Activated T-cell treated with anti-CD3 and anti-CD28 coated beads for 4 hours (primary cell): ENCODE measurements around the gene ARHGEF25.
"Not testable (repeated sequence)": the region's sequence is repeated elsewhere in the genome, so short reads cannot be mapped to it uniquely, and the experiment has no call there.

Experiments used
- DNase-seq: peaks from one replicate; pipeline ENCODE4 v3.0.0-alpha.2; 2020

ARHGEF25 gene

DNA sequence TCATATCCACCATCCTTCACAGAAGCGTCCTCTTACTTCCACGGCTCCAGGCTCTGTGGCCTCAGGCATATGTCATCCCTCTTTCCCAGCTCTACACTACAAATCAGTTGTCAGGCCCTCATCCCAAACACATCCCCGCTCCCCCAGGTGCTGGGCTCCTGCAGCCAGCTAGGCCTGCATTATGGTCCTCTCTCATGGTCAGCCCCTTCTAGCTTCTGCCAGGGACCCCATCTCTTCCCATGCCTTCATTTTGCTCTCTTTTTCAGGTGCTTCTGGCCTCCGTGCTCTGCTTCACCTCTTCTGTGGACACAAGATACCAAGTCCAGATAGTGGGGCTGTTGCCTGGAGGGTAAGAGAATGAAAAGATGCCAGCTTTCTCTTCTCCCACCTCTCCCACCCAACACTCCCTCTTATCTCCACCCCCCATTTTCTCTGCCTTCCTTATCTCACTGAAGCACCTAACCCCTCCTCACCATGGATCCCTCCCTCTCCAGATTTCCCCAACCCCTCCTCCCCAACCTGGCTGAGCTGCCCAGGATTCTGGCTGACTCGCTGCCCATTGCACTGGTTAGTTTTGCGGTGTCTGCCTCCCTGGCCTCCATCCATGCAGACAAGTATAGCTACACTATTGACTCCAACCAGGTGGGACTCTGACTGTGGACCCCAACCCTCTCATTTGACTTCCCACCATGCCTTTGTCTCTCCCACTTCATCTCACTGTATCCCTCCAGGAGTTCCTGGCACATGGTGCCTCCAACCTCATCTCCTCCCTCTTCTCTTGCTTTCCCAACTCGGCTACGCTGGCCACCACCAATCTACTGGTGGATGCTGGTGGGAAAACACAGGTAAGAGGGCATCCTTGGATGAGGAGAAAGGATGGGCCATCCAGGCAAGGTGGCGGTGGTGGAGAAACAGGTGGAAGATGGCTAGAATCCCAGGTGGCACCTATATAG lies 11.3 kb downstream of the ARHGEF25 start:
- DNase-seq: no peak

DNA sequence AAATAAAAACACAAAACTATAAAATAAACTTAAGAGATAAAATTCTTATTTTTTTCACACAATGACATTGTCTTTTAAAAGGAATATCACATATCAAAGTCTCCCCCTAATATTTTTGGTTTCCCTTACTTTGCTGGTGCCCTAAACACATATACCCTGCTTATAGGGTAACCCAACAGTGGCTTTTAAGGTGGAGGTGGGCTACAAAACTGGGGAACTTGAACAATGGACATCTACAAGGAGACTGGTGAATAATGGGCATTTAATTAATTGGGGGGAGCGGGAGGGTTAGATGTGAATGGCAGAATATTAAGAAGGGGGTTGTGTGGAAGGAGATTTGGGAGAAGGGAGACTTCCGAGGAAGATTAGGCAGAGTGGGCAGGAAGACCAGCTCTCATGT lies 12.2 kb downstream of the ARHGEF25 start:
- DNase-seq: no peak

DNA sequence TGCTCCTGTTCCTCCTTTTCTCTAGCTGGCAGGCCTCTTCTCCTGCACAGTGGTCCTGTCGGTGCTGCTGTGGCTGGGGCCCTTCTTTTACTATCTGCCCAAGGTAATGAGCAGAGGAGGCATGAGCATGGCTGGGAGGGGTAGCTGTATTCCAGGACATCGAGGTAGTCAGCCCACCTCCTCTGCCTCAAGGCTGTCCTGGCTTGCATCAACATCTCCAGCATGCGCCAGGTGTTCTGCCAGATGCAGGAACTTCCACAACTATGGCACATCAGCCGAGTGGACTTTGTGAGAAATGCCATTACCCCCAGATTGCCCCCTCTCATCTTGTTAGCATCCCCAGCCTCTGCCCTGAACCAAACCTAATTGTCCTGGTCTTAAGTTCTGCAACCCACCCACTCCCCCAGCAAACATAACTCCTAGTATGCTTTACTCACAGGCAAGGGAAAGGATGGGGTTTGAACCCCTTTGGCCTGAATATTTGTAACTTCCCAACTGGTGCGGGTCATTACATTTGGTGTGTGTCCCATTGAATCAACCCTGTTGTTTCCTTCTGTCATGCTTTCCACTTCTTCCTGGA lies 12.7 kb downstream of the ARHGEF25 start:
- DNase-seq: no peak

DNA sequence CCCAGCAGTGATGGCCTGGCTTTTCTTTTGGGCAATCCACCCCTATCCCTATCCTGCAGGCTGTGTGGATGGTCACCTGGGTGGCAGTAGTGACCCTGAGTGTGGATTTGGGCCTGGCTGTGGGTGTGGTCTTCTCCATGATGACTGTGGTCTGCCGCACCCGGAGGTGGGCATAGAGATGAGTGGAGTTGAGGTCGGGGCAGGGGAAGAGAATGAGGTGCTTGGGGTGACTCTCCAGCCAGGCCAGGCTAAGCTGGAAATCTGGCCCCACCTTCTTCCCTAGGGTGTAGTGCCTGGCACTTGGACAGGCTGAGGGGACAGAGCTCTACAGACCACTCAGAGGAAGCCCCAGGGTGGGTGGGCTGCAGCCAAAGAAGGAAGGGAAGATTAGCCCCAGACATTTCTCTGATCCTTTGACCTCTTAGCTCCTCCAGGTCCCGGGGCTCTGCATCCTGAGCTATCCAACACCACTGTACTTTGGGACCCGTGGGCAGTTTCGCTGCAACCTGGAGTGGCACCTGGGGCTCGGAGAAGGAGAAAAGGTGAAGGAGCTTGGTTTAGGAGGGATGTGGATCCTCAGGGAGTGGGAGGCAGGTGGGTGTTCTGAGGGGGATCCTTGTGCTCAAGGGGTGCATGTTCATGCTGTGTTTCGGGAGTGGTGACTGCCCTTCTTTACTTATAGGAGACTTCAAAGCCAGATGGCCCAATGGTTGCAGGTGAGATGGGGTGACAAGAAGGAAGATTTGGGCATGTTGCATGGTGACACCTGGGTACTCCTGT lies 13.4 kb downstream of the ARHGEF25 start:
- no peak for DNase-seq

DNA sequence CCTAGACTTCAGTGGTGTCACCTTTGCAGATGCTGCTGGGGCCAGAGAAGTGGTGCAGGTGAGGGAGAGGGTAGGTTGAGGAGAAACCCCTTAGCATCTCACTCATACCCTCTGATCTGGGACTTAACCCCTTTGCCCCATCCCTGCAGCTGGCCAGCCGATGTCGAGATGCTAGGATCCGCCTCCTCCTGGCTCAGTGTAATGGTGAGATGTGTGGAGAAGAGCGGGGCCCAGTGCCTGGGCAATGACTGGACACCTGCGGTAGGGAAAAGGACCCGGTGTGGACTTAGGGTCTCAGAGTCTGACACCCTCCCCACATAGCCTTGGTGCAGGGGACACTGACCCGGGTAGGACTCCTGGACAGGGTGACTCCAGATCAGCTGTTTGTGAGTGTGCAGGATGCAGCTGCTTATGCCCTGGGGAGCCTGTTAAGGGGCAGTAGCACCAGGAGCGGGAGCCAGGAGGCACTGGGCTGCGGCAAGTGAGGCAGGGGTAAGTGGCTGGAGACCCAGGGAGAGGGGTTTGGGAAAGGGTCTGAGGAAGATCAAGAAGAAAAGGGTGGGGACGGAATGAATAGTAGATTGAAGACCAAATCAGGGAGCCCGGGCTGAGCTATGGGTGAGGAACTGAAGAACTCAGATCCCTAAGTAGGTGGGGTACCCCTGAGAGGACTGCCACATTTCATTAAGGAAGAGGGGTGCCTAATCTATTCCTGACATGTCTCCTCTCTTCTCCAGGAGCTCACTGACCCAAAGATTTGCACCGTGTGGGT lies 14.2 kb downstream of the ARHGEF25 start:
- no peak for DNase-seq

DNA sequence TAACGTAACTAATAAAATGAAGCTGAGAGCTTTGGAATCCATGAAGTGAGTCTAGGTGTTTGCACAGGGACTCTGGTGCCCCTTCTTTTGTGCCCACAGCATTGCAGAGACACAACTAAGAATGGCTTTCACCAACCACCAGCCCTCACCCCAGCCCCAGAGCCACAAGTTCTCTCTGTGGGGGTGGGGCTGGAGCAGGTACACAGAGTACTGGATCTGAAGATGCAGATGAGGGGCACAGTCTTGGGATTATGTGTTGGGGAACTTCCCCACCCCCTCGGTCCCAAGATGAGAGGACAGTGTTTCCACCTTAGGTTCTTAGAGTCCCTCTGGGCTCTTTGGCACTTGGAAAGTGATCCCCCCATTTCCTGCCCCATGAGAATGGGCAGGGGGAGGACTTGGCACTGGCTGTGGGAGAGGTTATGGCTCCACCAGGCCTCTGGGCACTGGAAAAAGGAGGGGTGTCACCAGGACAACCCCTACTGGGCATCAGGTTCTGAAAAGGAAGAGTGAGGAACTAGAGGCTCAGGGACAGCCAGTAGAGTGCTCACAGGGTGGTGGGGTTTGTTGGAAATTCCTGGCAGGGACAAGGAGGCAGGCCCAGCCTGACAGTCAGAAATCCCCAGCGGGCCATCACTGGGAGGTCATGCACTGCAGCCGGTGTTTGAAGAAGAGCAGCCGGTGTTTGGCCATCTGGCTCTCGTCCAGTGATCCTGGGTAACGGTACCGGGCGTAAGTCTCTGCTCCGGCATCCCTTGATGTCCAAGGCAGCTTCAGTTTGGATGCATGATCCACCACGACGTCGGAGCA lies 15.1 kb downstream of the ARHGEF25 start:
- DNase-seq: no peak

DNA sequence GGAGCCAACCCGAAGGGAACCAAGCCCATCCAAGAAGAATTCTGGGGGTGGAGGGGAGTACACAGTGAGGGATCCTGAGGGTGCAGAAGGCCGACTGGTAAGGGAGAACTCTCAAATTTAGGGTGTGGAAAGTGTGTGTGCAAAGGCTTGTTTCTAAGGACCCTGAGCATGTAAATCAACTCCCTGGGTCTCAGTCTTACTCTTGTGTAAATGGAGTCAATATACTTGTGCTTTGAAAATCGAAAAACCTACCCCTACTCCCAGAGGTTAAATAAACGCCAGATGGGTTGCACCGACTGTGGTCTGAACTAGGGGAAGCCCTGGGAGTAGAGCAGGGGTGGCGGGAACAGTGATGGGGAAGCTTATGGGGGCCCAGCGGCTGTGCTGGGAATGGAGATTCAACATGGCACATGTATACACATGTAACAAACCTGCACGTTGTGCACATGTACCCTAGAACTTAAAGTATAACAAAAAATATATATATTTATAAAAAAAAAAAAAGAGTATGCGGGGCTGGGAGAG lies 15.7 kb downstream of the ARHGEF25 start:
- no peak for DNase-seq

DNA sequence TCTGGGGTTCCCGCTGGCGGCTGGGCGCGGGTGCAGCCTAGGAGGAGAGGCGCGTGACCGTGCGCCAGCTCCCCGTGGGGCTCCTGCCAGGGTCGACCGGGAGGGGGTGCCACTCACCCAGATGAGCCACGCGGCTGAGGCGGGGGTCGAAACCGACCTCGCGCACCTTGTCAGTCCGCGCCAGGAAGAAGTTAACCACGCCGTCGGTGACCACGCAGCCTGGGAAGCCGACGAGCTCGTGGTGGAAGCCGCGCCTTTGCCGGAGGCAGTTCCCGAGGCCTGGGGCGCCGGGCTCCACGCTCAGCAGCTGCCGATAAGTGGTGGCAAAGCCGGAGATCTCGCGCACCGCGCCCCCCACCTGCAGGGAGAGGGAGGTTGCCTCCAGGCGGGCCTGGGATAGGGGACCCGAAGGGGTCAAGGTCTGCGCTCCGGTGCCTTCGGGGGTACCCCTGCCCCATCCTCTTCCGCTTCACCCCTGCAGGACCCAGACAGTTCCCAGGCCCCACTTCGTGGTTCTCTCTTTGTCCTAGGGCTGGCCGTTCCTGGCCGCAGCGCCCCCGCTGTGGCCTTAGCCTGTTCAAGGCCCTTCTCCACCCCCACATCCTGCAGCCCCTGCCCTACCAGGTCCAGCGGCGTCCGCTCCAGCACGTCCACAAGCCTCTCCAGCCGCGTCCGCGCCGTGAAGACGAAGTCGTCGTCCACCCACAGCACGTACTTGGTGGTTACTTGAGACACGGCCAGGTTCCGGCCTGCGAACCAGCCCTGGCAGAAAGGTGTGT lies 16.5 kb downstream of the ARHGEF25 start:
- no peak for DNase-seq

DNA sequence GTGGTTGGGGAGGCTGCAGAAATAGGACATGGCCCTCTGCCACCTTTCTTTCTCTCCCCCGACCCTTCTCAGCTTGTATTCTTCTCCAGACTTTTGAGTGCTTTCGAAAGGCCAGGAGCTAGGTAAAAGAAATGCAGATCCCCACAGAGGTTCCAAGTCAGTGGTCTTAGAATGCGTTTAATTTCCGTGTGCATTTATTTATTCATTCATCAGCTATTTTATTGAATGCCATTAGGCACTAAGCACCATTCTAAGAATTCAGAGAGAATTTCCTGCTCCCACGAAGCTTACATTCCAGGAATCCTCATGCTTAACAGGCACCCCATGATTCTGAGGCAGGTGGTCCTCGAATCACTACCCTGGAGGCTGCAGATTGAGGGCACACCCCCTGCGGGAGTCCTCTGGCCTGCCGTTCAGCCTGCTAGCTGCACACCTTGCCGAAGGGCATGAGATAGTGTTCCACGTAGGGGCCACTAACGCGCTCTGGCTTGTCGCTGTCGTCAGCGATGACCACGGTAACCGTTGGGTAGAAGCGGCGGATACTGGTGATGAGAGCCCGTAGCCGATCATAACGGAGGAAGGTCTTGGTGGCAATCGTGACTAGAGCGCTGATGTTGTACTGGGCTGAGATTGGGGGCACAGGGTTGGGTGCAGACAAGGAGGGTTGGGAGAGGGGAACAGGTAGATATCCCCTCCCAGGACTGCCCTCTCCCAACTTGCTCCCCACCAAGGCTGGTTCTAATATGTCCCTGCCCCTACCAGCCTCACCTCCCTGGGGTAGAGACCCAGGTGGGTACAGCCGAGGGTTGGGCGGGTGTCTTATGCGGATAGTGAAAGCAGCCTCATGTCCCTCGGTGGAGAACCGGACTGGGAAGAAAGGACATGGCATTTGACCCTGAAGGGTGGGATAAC lies 17.3 kb downstream of the ARHGEF25 start:
- DNase-seq: no peak

DNA sequence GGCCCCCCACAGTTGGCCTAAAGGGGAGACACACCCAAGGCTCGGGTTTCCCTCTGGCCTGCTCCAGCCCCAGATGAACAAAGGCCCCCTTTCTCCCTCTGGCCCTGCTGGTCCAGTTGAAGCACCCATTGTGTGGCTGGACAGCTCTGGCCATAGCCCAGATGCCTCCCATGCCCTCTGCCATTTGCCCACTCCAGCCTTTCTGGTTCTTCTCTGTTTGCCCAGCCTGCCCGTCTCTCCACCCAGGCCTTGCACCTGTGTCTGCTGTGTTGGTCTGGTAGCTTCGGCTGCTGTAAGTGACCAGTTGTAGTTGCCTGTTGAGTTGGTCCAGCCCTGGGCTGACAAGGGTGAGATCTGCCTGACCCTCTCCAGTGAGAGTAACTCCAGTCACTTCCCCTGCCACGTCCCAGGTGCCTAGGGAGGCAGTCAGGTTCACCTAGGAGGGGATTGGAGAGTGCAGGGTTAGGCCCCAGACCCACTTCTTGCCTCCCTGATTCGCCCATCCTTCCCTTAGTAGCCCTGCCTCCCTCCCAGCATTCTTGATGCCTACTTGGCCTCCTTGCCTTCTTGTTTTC lies 18.7 kb downstream of the ARHGEF25 start:
- no peak for DNase-seq

DNA sequence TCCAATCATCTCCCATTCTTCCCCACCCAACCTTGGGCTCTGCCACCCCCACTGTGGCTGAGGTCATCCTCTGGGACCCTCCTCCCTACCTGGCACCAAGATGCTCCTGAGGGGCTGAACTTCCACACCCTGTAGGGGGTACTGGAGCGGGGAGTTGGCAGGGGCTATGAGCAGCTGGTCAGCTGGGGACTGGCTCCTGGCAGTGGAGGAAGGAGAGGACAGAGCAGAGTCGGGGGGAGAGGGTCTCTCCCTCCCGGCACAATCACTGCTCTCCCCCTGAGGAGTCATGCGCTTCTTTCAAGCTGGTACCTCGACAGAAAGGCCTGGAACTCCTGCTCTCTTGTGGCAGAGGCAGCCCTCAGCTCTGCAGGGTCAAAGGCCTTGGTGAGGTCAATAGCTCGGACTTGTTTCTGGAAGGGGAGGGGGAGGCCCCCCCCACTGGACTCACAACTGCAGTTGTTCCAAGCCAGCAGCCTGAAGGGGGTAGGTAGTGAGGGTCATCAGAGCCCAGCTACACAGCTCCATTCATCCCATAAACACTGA lies 19.7 kb downstream of the ARHGEF25 start:
- no peak for DNase-seq

DNA sequence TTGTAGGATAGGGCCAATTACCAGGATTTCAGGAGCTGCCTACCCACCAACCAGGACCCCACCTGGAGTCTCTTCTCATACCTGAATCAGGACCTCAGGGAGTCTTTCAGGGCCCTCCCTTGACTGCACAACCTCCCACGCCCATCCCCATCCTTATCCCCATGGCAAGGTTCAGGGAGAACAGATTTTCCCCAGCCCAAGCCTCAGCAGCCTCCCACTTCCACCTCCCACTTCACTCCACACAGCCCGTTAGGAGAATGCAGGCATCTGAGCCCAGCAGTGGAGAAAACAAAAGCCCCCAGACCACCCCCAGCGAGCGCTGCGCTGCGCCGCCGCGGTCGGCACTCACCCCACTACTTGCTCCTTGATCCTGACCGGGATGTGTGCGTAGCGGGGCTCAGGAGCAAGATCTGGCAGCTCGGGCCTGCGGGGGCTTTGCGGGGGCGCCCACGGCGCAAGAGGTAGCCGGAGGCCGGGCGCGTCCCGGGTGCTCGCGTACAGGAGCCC lies 20.4 kb downstream of the ARHGEF25 start:
- no peak for DNase-seq

DNA sequence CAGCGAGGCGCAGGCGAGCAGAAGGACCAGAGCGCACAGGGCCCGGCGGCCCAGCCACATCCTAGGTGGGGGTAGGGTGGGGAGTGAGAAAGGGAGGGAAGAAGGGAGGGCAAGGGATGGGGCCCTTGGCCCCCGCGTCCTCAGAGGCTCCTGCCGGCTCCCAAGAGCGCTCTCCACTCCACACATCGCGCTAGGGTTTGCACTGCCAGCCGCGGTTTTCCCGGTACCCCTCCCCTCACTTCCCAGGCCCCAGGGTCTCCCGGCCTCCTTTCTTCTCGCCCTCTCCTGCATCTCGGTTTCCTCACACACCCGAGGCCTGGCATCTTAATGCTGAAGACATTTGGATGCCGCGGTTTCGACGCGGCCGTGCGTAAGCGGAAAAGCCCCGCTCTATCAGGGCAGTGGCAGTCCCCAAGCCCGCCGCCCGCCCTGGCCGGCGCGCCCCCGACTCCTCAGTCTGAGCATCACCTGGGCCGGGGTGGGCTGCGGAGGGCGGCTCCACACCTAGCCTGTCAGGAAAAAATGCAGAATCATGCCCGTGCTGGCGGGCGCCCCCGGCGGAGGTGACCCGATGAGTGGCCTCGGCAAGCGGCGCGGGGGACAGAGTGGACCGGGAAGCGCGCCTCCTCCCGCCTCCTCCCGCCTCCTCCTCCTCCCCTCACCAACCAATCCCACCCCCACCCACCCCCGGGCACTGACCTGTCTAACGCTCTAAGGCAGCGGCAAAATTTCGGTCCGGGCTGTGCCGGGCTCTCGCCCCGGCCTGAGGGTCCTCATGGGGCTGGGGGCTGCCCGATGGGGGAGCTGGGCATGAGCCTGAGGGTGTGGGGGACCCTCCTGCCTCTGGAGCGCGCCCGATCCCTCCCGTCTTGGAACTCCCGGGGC lies 21.1 kb downstream of the ARHGEF25 start:
- DNase-seq: no peak

DNA sequence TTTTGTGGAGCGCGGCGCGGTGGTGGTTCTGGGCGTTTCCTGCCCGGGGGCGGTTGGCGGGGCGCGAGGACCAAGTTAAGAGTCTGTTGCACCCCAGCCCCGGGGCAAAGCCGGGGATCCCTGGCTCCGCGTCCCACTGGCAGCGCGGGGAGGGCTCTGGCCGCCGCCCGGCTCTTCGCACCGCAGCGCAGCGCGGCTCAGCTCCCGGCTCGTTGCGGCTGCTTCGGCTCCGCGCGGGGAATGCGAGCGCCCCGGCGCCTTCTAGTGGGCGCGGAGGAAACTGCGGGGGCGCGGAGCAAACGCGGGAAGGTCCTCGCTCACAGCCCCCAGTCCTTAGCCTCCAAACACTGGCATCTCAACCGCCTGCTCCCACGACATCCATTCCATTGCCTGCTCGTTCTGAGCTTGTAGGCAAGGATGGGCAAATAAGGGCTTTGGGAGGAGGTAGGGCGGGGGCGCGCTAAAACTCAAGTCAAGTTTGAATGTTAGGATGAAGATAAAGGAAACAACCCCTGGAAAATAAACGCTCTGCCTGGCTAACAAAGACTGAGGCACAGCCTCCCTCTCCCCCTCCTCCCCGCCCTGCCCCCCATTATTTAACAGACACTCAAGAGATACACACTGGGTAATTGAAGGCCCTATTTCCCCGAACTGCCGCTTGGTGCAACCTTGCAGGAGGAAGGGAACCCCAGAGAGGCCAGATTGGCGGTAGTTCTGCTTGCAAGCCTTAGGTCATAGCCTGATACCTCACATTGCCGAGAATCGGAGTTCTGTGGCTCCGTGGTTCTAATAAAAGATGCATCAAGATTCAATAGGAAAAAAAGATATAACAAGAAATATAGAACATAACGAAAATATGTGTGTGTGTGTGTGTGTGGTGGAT lies 22.0 kb downstream of the ARHGEF25 start, which contains the start of gene B4GALNT1:
B4GALNT1 (minus strand) TSS at position 244 of the 883 bp plus-strand sequence. CDS start 1,069 bp downstream, outside the sequence.
- DNase-seq: peak; percentile 57

DNA sequence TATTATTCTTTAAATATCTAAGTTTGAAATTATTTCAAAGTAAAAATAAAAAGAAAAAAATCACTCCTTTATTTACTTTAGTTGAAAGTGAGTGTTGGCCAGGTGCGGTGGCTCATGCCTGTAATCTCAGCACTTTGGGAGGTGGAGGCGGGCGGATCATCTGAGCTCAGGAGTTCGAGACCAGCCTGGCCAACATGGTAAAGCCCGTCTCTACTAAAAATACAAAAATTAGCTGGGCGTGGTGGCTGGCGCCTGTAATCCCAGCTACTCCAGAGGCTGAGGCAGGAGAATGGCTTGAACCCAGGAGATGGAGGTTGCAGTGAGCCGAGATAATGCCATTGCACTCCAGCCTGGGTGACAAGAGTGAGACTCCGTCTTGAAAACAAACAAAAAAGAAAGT lies 25.5 kb downstream of the ARHGEF25 start:
- not testable (repeated sequence) for DNase-seq

DNA sequence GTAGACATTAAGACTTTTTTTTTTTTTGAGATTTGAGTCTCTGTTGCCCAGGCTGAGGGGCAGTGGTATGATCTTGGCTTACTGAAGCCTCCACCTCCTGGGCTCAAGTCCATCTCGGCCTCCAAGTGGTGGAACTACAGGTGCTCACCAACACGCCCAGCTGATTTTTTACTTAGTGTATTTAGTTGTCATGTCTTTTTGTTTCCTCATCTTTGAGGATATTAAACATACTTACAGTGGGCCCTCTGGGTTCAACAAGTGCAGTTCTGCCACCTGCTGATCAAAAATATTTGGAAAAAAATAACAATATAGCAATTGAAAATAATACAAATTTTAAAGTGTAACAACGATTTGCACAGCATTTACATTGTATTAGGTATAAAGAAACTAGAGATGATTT lies 26.1 kb downstream of the ARHGEF25 start:
- DNase-seq: no peak

DNA sequence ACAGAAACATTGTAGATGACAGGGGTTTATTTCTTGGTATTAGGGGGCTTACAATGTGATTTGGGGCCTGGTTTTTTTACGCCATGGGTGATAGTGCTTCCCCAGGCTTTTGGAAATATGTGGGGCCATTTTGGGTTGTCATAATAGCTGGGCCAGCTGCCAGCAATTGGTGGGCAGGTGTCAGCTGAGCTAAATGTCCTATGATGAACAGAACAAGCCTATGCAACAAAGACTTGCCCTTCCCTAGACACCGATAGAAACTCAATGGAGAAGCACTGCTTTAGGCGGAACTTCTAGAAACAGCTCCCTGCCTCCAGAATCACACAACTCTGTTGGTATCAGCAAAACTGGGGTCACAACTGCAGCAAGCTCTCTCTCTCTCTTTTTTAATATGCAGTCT lies 26.9 kb downstream of the ARHGEF25 start:
- no peak for DNase-seq
